Kidney glomerular epithelial cell (primary cell): ENCODE data around the gene FOXD4L3.
"Not testable (repeated sequence)": the region's sequence is repeated elsewhere in the genome, so short reads cannot be mapped to it uniquely, and the experiment has no call there.

Source experiments
- DNase-seq: peaks from one replicate; lab custom pipeline; 2025; lab: John Stamatoyannopoulos, UW

The FOXD4L3 gene

DNA sequence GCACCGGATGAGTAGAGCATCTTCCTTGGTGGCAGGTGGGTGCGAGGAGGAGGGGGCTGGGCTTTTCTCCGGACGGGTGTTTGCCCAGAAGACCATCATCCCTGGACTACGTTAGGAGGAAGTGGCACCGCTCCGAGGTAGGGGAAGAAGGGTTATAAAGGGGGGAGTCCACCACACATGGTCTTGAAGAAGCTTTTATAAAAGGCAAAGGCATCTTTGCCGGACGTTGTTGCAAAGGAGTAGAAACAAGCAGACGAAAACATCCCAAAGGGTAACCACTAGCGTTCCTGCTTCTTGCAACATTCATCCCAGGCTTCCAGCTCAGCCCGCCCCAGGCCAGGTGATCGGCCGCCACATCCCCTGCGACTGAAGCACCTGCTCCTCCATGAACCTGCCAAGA lies at the start of gene FOXD4L3:
TSS of gene FOXD4L3 (plus strand) at position 301 of the 400 bp plus-strand sequence. CDS start at position 386, 85 bp downstream.
- not testable (repeated sequence) for DNase-seq

DNA sequence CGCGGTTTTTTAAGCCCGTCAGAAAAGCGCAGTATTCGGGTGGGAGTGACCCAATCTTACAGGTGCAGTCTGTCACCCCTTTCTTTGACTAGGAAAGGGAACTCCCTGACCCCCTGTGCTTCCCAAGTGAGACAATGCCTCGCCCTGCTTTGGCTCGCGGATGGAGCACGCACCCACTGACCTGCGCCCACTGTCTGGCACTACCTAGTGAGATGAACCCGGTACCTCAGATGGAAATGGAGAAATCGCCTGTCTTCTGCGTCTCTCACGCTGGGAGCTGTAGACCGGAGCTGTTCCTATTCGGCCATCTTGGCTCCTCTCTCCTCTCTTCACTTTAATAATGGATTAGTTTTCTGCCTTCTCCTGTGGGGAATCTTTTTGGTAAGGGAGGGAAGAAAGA lies 21.6 kb upstream of the FOXD4L3 start:
- DNase-seq, result not testable (repeated sequence)

DNA sequence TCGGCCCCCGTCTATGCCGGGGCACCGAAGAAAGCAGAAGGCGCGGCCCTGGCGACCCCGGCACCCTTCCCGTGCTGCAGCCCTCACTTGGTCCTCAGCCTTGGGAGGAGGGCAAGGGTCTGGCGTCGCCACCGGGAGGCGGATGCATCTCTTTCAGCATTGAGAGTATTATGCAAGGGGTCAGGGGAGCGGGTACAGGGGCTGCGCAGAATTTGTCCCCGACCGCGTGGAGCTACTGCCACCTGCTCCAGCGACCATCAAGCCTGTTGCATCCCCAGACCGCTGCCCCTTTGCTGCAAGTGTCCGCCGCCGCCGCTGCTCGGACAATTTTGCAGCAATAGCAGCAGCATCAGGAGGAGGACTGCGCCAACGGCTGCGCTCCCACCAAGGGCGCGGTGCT lies 1.1 kb downstream of the FOXD4L3 start:
- DNase-seq, result not testable (repeated sequence)

DNA sequence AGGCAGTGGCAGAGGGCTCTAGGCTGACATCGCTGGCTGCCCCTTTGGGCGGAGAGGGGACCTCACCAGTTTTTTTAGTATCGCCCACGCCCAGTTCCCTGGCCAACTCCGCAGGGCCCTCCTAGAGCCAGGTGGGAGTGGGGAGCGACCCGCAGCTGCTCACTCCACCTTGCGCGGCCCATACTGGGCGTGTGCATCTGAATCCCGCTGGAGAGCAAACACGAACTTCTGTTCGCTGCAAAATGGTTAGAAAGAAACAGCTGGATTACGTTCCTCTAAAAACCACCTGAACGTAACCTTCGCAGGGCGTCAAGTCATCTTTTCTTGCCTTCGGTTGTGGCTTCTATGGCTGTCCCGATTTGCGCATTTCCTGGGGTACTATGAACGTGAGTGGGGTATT lies 1.5 kb downstream of the FOXD4L3 start:
- not testable (repeated sequence) for DNase-seq

- DNase-seq, result not testable (repeated sequence)
These were observed 2.1 kb downstream of the FOXD4L3 start for GRCh38 chr9:68304777-68305176.

- not testable (repeated sequence) for DNase-seq
These were observed 3.1 kb downstream of the FOXD4L3 start for GRCh38 chr9:68305680-68306285.

DNA sequence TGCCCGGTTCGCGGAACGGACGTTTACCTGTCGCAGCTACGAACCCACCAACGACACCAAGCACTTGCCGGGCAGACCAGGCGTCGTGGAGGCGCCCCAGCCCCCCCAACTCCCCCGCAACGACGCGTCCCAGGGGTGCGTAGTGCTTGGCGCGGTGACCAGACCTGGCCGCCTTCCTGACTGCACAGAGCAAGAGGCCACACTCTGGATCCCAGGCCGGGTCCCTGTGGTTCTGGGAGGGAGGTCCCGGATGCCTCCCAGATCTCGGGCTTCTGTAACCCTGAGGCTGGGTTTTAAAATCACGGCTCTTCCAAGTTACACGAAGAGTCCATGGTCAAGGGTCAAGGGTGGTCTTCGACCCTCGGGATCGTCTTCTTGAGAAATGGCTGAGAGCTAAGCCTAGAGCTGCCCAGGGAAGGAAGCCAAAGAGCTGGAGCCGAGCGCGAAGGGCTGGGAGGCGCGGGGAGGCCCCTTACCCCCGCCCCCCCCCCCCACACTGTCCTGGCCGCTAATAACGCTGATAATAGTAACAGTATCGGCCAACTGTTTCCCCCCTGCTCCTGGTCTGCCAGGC lies 3.8 kb downstream of the FOXD4L3 start:
- DNase-seq, result not testable (repeated sequence)

- DNase-seq, result not testable (repeated sequence)
These were observed 4.5 kb downstream of the FOXD4L3 start for GRCh38 chr9:68307127-68307526.

- DNase-seq, result not testable (repeated sequence)
These were observed 5.0 kb downstream of the FOXD4L3 start for GRCh38 chr9:68307654-68308053.

GRCh38 chr9:68311208-68311607 lies 8.5 kb downstream of the FOXD4L3 start:
- not testable (repeated sequence) for DNase-seq

- DNase-seq, result not testable (repeated sequence)
These were observed 15.5 kb downstream of the FOXD4L3 start for GRCh38 chr9:68318209-68318608.

GRCh38 chr9:68323749-68324148 lies 21.1 kb downstream of the FOXD4L3 start:
- not testable (repeated sequence) for DNase-seq

DNA sequence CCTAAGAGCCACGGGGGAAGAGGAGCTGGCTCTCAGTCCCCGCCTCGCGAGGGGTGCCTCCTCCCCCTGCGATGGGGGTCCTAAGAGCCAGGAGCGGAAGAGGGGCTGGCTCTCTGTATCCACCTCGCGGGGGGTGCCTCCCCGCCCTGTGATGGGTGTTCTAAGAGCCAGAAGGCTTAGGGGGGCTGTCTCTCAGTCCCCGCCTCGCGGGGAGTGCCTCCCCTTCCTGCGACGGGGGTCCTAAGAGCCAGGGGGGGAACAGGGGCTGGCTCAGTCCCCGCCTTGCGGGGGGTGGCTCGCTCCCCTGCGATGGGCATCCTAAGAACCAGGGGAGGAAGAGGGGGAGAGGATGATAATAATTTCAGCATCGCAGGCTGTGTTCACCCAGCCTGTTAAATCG lies 21.9 kb downstream of the FOXD4L3 start:
- not testable (repeated sequence) for DNase-seq

- DNase-seq, result not testable (repeated sequence)
These were observed 26.4 kb downstream of the FOXD4L3 start for GRCh38 chr9:68329106-68329505.

DNA sequence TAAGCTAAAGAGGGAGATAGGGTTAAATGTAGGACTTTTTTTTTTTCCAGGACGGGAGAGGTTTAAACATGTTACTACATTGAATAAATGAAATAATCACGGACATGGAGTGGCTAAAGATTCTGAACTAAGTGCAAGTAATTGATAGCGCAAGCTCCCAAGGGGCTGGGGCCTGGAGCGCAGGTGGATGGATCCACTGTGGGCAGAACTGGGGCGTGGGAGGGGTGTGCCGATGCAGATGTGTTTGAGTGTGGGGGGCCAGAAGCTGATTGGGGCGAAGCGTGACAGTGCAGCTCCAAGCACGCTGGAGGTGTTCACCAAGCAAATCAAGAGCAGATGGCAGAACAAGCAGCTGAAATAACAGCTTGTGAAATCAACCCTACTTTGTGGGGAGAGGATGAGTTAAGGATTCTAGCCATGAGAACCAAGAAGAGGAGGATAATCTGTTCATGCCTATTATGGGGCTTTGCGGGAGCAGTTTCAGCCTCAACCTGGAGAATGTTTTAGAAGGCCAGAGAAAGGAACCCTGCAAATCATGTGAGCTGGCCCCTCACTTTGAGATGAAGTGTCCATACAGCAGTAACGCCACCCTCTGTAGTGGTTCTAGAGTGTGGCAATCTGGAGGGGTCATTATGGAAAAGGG lies 28.0 kb downstream of the FOXD4L3 start:
- not testable (repeated sequence) for DNase-seq

GRCh38 chr9:68332122-68332521 lies 29.5 kb downstream of the FOXD4L3 start:
- DNase-seq, result not testable (repeated sequence)

DNA sequence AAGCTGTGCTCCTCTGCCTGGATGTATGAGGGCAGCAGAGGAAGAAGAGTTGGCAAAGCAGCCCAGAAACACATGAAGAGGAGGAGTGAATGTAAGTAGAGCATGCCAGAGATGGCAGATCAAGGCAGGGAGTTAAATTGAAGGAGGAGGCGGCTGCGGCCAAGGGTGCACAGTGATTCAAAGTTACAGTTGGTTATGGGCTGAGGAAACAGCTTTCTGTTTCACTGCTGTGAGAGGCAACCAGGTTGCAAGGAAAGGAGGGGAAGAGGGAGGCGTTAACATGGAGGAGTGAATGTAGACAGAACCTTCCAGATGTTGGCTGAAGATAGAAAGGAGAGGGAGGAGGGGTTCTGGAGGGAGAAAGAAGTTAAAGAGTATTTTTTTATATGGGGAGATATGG lies 33.3 kb downstream of the FOXD4L3 start:
- DNase-seq, result not testable (repeated sequence)

GRCh38 chr9:68336639-68337339 lies 34.1 kb downstream of the FOXD4L3 start:
- DNase-seq, result not testable (repeated sequence)

- DNase-seq, result not testable (repeated sequence)
These were observed 35.3 kb downstream of the FOXD4L3 start for GRCh38 chr9:68338000-68338399.

DNA sequence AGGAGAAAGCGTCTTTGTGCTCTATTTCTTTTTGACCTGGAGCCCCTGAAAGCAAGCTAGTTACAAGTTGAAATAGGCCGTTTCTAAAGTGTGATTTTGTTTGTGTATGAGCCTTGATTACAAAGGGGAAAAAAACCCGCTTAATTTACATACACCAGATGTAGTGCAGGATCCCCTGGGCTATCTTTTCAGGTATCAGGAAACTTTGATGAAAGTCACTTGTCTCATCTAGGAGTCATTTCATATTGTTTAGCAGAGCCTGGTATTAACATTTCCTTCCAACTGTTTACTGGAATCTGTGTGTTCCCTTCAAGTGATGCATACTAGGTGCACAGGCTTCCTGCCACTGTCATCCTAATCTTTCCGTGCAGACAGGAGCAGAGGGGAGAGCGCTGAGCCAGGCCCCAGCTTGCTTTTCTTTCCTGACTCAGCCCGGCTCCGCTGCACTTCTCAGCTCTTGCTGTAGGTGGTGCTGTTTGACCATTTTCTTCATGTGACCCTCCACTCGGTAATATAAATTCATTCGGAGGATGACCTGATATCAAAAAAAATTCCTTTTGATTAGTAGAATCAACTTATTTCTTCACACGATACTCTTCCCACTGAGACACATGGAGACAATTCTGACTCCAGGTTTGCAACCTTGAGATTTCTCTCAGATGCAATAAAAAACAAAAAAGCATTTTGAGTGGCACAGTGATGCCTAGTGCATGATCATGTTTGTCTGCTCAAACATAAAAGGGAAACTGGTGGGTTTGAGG lies 39.8 kb downstream of the FOXD4L3 start:
- DNase-seq, result not testable (repeated sequence)

- DNase-seq, result not testable (repeated sequence)
These were observed 40.6 kb downstream of the FOXD4L3 start for GRCh38 chr9:68343242-68343641.

- not testable (repeated sequence) for DNase-seq
These were observed 41.3 kb downstream of the FOXD4L3 start for GRCh38 chr9:68343992-68344391.
